GM18508 (cell line): Measurements from ENCODE around the gene DCST2.

Experiments used
- ATAC-seq: cut with Tn5 transposase; IDR thresholded peaks from one replicate; pipeline ENCODE4 v1.9.1; 2021; ENCODE audit warnings: moderate number of reproducible peaks; ENCODE audit not compliant: insufficient read depth, unreplicated experiment

The DCST2 gene

DNA sequence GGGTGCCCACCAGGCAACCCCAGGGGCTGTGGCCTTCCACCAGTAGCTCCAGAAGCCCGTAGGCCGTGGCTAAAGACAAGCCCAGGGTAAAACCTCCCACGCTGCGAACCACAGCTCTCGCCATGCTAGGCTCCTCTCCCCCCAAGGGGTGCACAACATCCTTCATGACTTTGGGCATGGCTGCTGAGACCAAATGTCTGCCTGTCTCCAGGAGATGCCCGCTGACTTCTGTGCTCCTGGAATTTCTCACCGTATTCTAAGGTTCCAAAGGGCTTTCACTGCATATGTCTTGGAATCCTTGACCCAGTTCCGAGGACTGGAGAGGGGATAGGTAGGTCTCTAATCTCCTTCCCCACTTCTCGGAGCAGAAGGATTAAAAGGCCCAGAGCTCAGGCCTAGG, at the start of gene DCST2, which contains the start of gene DCST1:
DCST2 (minus strand) TSS at position 258 of the 400 bp plus-strand sequence; CDS start at position 178, 80 bp downstream.
DCST1 (plus strand) TSS at position 301 of the 400 bp plus-strand sequence. CDS start 213 bp downstream, outside the sequence.
- no peak for ATAC-seq

DNA sequence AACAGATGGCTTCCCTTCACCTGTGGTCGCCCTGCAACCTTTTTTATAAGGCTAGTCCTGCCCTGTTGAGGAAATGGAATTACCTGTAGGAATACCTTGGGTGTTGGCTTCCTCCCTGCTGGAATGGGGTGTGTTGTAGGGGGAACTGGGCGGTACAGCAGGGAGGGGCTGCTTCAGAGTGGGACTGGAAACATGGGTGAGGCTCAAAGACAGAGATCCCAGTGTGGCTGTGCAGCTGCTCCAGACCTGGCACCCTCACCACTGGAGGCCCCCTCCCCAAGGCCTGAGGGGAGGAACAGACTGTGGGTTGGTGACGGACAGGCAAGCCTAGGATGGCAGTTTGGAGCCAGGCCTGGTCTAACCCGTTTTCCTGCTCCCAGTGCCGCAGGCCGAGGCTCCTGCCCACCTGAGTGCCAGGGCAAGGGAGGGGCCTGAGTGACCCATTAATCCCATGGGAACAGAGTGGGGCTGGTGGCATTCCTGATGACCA, 49.5 kb upstream of the DCST2 start:
- ATAC-seq: no peak

DNA sequence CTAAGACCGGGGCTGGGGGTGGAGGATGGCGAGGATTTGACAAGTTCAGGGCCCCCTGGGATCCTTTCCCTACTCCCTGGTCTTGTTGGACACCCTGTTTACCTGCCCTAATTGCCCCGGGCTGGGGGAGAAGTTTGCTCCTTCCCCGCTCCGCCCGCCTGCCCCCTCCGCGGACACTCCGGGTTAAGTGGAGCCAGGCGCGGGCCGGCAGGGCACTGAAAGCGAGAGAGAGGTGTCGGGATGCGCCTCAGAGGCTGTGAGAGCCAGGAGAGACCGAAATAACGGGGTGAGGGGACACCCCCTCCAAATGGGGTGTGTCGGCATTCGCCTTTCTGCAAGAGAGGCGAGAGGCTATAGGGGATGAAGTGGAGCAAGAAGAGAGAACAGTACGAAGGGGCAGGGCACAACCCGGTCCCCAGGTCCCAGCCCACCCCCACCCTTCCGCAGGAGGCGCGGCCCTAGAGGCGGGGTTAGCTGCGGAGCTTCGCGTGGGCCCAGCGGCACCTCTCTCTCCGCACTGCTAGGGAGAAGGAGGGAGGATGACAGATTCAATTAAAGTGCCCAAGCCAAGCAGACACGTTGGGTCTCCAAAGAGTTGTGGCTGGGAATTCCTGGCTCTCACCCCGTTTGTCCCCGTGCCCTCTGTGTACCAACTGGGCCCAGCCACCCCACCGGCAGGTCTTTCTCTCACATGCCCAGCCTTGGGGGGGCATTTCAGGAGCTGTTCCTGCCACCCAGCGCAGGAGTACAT, 48.9 kb upstream of the DCST2 start:
- ATAC-seq: no peak

DNA sequence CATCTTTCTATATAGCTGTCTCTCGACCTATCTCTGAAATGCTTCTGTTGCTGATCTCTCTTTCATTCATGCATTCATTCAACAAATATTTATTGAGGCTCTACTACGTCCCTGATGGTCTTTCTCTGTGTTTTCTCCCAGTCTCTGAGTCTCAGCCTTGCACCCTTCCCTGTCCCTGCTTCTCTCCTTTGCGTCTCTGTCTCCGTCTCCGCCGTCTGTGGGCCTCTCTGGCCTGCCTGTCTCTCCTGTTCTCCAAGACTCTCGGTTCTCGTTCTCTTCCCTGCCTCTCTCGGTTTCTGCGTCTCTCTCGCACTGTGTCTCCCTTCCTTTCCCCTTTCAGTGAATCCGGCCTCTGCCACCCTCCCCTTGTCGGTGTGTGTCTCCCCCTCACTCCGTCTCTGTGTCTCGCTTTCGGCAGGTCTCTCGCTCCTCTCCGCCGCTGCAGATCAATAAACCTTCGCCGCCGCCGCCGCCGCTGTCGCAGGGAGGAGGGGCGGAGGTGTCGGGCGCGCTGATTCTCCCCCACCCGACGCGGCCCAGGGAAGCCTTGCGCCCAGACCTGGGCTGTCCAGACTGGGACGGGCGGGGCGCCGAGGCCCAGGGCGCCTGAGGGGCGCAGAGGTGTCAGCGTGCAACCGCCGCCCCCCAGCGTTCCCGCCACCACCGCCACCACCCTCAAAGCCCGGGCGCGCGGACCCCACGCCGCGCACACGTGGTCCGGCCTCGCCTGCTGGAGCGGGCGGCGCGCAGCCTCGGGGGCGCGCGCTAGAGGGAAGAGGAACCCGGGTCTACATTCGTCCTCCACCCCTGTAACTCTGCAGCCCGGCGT, 48.1 kb upstream of the DCST2 start:
- no peak for ATAC-seq

DNA sequence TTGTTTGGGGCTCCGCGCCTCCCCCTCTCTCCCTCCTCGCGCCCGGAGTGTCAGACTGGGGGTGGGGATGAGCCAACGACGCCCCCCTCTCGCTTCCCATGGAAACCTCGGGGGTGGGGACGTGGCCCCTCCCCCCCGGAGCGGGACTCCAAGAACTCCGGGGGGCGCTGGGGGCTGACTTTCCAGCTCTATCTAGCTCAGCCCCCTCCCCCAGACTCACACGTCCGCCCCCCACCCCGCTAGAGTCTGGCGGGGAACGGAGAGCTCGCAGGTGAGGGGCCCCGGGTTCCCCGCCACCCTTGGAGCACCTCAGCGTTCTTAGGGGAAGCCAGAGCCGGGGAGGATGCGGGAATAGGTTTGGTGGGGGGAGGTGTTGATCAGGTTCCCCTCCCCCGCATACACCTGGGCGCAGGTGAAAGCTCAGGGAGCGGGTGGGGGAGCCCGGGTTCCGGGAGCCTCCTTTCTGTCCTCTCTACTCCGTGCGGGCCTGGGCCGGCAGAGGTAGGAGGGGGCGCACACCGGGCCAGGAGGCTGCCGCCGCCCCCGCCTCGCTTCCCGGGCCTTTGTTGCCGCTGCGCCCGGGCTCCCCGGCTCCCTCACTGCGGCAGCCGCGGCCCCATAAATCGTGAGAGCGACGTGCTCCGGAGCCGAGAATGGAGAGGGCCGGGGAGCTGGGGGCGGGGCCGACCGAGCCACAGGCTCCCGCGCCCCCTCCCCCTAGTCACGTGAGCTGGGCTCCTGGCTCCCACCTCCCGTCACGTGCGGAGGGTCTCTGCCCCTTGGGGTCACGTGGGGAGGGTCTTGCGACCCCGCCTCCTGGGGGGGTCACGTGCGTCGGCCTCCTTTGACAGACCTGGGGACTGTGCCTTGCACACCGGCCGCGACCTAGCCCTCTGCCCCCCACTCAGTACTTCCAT, 47.0 kb upstream of the DCST2 start:
- no peak for ATAC-seq

- ATAC-seq: no peak
Observed at GRCh38 chr1:155079487-155080311, 46.1 kb upstream of the DCST2 start.

DNA sequence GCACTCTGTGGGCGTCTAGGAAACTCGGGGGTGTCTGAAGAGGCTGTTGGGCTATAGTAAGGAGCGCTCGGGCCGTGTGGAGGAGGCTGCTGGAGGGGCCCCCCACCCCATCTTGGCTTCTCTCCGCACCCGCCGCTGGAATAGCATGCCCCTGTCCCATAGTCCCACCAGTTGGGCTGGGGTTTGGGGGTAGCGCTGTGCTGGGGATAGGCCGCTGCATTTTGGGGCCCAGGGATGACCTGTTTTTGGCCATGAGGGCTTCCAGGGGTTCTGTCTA, 45.6 kb upstream of the DCST2 start:
- ATAC-seq: no peak

DNA sequence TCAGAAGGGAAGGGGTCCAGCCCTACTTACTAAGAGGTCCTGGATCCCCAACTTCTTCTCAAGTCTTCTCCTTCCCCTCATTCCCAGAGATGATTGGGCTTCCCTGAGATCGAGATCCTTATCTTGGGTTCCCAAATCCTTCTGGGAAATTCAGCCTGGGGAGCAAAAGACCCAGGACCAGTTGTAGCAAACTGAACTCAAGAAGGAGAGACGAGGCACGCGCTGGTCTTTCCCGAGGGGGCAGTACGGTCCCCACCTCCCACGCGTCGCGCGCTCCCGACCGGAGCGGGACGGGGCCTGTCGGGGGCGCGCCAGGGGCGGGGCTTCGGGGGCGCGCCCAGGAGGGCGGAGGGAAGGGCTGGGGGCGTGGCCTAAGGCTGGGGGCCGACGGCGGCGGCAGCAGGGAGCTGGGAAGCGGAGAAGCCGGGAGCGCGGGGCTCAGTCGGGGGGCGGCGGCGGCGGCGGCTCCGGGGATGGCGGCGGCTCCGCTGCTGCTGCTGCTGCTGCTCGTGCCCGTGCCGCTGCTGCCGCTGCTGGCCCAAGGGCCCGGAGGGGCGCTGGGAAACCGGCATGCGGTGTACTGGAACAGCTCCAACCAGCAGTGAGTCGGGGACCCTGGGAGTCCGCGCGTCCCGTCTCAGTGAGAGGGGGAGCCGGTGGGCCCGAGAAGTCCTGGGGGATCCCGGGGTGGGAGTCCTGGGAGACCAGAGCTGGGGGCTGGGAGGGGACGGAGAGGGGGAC, 45.1 kb upstream of the DCST2 start, which contains the start of gene EFNA3:
EFNA3 (plus strand) TSS at position 369 of the 741 bp plus-strand sequence; CDS start at position 474, 105 bp downstream.
- ATAC-seq: no peak

- ATAC-seq: no peak
Observed at GRCh38 chr1:155077758-155078445, 44.3 kb upstream of the DCST2 start.

DNA sequence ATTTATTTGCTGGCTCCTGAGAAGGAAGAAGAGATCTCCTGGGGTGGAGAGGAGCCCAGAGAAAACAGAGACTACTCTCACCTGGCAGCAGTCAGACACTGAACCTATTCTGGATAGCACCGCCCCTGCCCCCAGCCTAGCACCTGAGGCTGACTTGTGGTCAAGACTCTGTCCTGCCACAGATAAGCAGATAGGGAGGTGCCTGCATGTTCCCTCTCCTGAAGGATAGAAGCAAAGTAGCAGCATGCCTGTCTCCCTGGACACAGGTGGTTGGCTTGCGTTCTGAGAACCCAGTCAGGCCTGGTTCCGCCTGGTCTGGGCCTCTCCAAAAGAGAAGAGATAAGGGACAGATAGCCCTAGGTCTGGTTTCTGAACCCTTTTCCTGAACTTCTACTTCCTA, 43.8 kb upstream of the DCST2 start:
- ATAC-seq: no peak

DNA sequence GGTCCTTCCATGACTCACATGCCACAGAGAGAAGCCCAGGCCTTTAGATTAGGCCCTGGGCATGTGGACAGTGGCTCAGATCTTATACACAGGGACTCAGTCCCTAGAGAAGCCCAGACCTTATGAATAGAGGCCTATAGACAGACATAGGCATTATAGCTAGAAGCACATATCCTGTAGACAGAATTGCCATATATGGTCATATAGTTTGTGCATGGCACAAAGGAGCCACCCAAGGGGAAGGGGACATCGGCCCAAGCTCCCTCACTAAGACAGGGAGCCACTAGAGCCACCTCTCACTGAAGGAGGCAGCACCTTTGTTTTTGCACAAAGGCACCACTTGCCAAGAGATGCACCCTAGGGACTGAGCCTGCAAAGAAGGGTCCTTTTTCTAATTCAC, 42.8 kb upstream of the DCST2 start:
- ATAC-seq: no peak

GRCh38 chr1:155075535-155075934, 42.0 kb upstream of the DCST2 start:
- ATAC-seq: no peak

- ATAC-seq: no peak
Observed at GRCh38 chr1:155073377-155074242, 40.0 kb upstream of the DCST2 start.

DNA sequence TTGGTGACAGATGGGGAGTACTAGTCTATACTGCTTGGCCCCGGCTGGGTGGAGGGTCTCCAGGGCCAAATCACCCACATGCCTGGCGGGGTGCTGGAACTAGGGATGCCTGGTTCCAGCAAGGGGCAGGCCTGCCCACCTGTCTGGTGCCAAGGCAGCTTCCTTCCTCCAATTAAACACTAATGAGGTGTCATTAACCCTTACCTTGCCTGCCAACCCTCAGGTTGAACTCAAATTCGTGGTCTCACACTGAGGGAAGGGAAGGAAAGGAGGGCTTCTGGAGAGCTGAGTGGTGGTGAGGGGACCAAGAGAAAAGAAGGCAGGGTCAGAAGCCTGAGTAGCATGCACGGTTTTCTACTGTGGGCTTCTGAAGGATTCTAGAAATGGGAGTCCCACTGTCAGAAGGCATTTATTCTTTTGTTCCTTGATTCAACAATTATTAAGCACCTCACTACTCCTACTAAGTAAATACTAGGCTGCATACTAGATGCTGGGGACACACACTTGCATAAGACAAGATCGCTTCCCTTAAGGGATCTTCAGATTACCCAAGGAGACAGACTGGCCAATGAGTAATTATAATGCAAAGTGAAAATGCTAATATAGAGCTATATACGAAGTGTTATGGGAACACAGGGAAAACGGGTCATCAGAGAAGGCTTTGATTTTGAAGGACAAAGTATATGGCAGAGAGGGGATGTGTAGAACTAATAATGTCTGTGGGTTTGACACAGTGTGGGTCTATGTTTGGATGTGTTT, 39.1 kb upstream of the DCST2 start:
- ATAC-seq: no peak

DNA sequence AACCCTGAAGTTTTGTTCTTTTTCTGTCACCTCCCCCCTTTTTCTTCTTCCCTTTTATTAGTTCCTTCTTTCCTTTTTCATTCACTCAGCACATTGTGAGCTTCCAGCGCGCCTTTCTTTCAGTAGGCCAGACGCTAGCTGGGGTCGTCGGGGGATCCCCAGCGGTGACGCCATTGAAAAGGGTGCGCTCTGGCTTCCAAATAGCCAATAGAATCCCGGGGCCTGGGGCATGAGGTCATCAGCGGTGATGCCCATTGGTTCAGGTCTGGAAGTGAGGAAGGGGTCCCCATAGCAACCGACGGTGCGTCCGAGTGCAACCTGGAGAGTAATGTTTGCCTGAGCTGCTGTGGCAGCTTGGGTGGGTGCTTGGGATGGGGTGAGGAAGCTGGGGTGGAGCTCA, 38.1 kb upstream of the DCST2 start:
- ATAC-seq: no peak

DNA sequence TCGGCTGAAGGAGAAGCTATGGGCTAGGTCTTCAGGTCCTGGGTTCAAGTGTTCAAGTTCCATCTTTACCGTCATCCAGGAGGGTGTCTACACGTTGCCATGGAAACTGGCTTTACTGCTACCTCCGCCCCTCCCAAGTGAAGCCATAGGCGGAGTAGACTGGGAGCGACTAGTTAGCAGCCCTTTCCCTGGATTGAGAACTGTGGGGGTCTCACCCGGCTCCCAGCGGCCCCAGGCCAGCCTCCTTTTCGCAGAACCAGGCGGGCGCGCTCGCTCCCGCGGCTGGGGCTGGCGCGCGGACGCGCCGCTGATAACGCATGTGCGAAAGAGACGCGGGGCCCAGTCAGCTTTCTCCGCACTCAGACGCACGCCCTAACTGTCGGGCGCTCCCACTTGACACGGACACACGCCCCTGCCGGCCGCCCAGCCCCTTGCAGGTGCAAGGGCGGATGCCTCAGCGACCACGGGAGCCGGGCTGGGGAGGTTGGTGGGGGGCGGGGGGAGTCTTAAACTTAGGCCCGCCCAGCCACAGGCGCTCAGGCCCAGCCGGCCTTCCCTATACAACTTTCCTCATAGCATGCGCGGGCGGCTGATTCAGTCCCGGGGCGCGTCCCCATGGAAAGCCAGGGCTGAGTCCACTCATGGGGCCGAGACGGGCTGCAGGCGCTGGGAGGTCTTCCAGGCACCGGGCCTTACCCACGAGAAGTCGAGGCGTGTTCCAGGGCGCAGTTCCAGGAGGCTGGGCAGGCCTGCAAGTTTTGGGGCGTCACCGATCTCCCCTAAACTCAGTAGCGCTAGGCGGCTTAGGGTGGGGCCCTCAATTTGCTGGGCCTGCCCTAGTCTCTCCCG, 37.4 kb upstream of the DCST2 start:
- no peak for ATAC-seq
